ENCODE results near the gene TLX2. TPM values are rescaled to one million over a fixed set of nuclear protein-coding genes. Genes with fewer than 3 reads are reported as not detected.
A peak's percentile ranks its signal among the peaks of the same experiment; 100 is the strongest.

Gene TLX2
- total and polyA plus RNA-seq, 2 of the 13 experiments (the other 11 are each of a cell fraction or from before 2014, with no cell fraction given), result 0.05 to 0.20 TPM

DNA sequence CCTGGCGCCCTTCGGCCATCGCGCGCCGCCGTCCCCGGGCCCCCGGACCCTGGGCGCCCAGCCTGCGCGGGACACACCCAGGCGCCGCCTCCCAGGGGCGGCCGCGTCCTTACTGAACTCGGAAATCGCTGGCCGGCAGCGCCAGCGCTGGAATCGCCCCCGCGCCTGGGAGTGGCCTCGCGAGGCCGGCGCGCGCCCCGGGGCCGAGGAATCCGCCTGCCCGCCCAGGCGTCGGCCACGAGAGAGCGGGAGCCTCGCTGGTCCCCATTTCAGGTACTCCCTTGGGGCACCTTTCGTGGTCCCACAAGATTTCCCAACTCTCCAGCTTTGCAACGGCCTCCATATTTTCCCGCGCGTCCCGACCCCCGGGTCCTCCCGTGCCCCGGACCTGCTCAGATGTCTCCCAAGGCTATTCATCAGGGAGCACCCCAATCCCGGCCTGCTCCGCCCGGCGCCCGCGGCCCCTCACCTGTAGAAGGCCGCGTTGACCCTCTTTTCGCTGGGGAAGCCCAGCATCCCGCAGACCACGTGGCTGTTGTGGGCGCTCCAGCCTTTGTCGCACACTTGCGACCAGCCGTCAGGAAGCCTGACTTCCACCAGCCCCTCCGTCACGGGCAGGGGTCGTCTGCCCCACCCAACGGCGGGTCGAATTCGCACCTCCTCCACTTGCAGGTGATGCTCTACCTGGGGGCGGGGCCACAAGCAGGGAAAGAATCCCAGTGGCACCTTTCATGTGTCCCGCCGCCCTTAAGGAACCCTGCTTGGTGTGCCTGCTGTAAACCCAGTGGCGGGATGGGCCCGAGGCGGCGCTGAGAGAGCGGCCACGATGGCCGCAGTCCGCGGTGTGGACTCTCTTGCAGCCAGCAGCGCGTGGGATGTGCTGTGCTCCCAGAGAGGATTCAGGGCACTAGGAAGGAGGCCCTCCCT, 34.9 kb downstream of the TLX2 start (continued):
- TF ChIP-seq ZNF589 (CRISPR knock-in tag; conservative IDR thresholded peaks at IDR 0.05) (no peak), CBX2 (IDR thresholded peaks at IDR 0.05; ENCODE audit: low read depth, low read length) (no peak), CBX2 (CRISPR knock-in tag; IDR thresholded peaks at IDR 0.05; ENCODE audit: low read depth) (no peak), SMARCC2 (IDR thresholded peaks at IDR 0.05) (no peak), BCL6 (CRISPR knock-in tag; IDR thresholded peaks at IDR 0.05) (0 out of 2 replicates have a peak, but pooled peaks have one; percentile 5), ZNF33A (CRISPR knock-in tag; IDR thresholded peaks at IDR 0.05; ENCODE audit: borderline replicate concordance) (no peak), RORA (CRISPR knock-in tag; IDR thresholded peaks at IDR 0.05) (no peak), RBAK (CRISPR knock-in tag; IDR thresholded peaks at IDR 0.05) (no peak), KDM5B (CRISPR knock-in tag; IDR thresholded peaks at IDR 0.05; ENCODE audit: borderline replicate concordance) (0 out of 2 replicates have a peak, but pooled peaks have one; percentile 18), POLR2A (IDR thresholded peaks at IDR 0.05; ENCODE audit: insufficient read depth in 1 of 2, low read depth in 2 of 2, low read length in 2 of 2) (peak in 1 of 2 experiments; percentile 50; a peak in 1 of 4 replicates), PHB2 (IDR thresholded peaks at IDR 0.05; ENCODE audit: partially characterized antibody) (no peak)
- TF ChIP-seq, protein P1, sequence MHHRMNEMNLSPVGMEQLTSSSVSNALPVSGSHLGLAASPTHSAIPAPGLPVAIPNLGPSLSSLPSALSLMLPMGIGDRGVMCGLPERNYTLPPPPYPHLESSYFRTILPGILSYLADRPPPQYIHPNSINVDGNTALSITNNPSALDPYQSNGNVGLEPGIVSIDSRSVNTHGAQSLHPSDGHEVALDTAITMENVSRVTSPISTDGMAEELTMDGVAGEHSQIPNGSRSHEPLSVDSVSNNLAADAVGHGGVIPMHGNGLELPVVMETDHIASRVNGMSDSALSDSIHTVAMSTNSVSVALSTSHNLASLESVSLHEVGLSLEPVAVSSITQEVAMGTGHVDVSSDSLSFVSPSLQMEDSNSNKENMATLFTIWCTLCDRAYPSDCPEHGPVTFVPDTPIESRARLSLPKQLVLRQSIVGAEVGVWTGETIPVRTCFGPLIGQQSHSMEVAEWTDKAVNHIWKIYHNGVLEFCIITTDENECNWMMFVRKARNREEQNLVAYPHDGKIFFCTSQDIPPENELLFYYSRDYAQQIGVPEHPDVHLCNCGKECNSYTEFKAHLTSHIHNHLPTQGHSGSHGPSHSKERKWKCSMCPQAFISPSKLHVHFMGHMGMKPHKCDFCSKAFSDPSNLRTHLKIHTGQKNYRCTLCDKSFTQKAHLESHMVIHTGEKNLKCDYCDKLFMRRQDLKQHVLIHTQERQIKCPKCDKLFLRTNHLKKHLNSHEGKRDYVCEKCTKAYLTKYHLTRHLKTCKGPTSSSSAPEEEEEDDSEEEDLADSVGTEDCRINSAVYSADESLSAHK (CRISPR knock-in tag; IDR thresholded peaks at IDR 0.05; ENCODE audit: borderline replicate concordance), result no peak
- TF ChIP-seq, protein P2, sequence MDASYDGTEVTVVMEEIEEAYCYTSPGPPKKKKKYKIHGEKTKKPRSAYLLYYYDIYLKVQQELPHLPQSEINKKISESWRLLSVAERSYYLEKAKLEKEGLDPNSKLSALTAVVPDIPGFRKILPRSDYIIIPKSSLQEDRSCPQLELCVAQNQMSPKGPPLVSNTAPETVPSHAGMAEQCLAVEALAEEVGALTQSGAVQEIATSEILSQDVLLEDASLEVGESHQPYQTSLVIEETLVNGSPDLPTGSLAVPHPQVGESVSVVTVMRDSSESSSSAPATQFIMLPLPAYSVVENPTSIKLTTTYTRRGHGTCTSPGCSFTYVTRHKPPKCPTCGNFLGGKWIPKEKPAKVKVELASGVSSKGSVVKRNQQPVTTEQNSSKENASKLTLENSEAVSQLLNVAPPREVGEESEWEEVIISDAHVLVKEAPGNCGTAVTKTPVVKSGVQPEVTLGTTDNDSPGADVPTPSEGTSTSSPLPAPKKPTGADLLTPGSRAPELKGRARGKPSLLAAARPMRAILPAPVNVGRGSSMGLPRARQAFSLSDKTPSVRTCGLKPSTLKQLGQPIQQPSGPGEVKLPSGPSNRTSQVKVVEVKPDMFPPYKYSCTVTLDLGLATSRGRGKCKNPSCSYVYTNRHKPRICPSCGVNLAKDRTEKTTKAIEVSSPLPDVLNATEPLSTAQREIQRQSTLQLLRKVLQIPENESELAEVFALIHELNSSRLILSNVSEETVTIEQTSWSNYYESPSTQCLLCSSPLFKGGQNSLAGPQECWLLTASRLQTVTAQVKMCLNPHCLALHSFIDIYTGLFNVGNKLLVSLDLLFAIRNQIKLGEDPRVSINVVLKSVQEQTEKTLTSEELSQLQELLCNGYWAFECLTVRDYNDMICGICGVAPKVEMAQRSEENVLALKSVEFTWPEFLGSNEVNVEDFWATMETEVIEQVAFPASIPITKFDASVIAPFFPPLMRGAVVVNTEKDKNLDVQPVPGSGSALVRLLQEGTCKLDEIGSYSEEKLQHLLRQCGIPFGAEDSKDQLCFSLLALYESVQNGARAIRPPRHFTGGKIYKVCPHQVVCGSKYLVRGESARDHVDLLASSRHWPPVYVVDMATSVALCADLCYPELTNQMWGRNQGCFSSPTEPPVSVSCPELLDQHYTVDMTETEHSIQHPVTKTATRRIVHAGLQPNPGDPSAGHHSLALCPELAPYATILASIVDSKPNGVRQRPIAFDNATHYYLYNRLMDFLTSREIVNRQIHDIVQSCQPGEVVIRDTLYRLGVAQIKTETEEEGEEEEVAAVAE (CRISPR knock-in tag; IDR thresholded peaks at IDR 0.05; ENCODE audit: borderline replicate concordance), result no peak
- TF ChIP-seq, protein P3, sequence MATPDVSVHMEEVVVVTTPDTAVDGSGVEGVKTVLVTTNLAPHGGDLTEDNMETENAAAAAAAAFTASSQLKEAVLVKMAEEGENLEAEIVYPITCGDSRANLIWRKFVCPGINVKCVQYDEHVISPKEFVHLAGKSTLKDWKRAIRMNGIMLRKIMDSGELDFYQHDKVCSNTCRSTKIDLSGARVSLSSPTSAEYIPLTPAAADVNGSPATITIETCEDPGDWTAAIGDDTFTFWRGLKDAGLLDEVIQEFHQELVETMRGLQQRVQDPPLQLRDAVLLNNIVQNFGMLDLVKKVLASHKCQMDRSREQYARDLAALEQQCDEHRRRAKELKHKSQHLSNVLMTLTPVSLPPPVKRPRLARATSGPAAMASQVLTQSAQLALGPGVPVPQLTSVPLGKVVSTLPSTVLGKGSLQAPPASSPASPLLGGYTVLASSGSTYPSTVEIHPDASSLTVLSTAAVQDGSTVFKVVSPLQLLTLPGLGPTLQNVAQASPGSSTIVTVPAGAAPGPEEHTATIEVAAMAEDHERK (CRISPR knock-in tag; IDR thresholded peaks at IDR 0.05; ENCODE audit: low read depth), result no peak

Measured in HepG2 (cell line).